Lower leg skin (tissue), 4 donors: ENCODE measurements around the gene CLIC4. TPM values are rescaled to one million over a fixed set of nuclear protein-coding genes. Genes with fewer than 3 reads are reported as not detected.
"Not testable (repeated sequence)": the region's sequence is repeated elsewhere in the genome, so short reads cannot be mapped to it uniquely, and the experiment has no call there.

Experiments used
- DNase-seq, 2 donors: peaks; one replicate each; pipeline ENCODE4 v3.0.0-alpha.2; 2019; ENCODE audit warnings: low spot score in 2 of 2
- H3K4me3 ChIP-seq: fragments of 200-600 bp; sonication (generic); 2 replicates; pipeline ENCODE4 v1.5.1; 2017; ENCODE audit warnings: mild to moderate bottlenecking, low read depth; ENCODE audit not compliant: poor library complexity, severe bottlenecking
- POLR2A ChIP-seq, 2 donors: fragments of 450-650 bp; IDR thresholded peaks; one replicate each; pipeline ENCODE4 v1.6.1; 2016 to 2017; ENCODE audit warnings: antibody characterized with exemption in 2 of 2, mild to moderate bottlenecking in 1 of 2, moderate library complexity in 1 of 2
- WGBS, 2 donors: methylation state at CpG; one replicate each; pipeline ENCODE4 v1.1.5; 2018; 5-methylcytosine and 5-hydroxymethylcytosine counted together
- intact Hi-C: fragments of 100-400 bp; cut with DNase I; formaldehyde crosslinking; loops from one replicate; pipeline ENCODE4 v1.15.0; 2023; ENCODE audit warnings: low total_unique reads
- total RNA-seq, 4 donors: library from RNA; depleted of rRNA; stranded (reverse); fragments of >200 nt; gene quantifications; one replicate each; pipeline ENCODE4 v1.1.0, GENCODE V29; 2016
- TF ChIP-seq, protein P1 (sequence below), 3 donors: fragments of 450-650 bp; IDR thresholded peaks; one replicate each; pipeline ENCODE4 v1.5.1; 2016; ENCODE audit warnings: antibody characterized with exemption in 3 of 3, mild to moderate bottlenecking in 3 of 3, moderate library complexity in 2 of 3

The CLIC4 gene
- total RNA-seq, 4 donors from 2014 or later = 32.0 to 97.3 (median 60.7) TPM

GRCh38 chr1:24890887-24891286 lies 145.6 kb downstream of the CLIC4 start:
- DNase-seq = no peak
- WGBS, 2 donors = 69 to 73% methylated on average over 2 of the region's 2 CpGs
- no peak for TF ChIP-seq POLR2A (IDR thresholded peaks at IDR 0.05)
- TF ChIP-seq, protein P1, sequence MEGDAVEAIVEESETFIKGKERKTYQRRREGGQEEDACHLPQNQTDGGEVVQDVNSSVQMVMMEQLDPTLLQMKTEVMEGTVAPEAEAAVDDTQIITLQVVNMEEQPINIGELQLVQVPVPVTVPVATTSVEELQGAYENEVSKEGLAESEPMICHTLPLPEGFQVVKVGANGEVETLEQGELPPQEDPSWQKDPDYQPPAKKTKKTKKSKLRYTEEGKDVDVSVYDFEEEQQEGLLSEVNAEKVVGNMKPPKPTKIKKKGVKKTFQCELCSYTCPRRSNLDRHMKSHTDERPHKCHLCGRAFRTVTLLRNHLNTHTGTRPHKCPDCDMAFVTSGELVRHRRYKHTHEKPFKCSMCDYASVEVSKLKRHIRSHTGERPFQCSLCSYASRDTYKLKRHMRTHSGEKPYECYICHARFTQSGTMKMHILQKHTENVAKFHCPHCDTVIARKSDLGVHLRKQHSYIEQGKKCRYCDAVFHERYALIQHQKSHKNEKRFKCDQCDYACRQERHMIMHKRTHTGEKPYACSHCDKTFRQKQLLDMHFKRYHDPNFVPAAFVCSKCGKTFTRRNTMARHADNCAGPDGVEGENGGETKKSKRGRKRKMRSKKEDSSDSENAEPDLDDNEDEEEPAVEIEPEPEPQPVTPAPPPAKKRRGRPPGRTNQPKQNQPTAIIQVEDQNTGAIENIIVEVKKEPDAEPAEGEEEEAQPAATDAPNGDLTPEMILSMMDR (IDR thresholded peaks at IDR 0.05) = no peak
- intact Hi-C loops = no loop called here
- no peak overlapping the region for H3K4me3 ChIP-seq

- DNase-seq, H3K4me3 ChIP-seq, intact Hi-C loops: not testable (repeated sequence)
- 62 to 72% methylated on average over 1 of the region's 1 CpG for WGBS, 2 donors
Measured at GRCh38 chr1:24891367-24891766, 146.1 kb downstream of the CLIC4 start.

DNA sequence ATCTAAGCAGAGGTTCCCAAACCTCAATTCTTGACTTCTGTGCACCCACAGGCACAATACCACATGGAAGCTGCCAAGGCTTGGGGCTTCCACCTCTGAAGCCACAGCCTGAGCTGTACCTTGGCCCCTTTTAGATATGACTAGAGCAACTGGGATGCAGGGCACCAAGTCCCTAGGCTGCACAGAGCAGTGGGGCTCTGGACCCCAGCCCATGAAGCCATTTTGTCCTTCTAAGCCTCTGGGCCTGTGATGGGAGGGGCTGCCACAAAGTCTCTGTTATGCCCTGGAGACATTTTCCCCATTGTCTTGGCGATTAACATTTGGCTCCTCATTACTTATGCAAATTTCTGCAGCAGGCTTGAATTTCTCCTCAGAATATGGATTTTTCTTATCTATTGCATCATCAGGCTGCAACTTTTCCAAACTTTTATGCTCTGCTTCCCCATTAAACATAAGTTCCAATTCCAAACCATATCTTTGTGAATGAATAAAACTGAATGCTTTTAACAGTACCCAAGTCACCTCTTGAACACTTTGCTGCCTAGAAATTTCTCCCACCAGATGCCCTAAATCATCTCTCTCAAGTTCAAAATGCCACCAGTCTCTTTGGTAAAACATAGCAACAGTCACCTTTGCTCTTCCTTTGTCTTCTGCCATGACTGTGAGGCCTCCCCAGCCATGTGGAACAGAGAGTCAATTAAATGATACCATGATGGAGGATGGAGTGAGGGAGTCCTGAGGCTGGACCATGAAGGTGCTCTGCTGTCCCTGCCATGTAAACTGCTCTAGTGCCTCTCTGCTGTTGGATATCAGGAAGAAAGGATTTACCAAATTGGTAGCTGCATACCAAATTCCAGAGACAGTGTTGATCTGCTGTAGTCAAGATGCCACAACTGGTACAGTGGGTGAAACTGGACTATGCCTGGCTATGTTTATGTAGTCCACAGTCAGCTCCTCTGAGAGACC lies 147.2 kb downstream of the CLIC4 start:
- intact Hi-C loops = no loop called here
- peak in 1 of 2 donors; percentile 58 for DNase-seq
- H3K4me3 ChIP-seq = no peak overlapping the region
- 73 to 86% methylated on average over 1 of the region's 1 CpG for WGBS, 2 donors
- no peak for TF ChIP-seq POLR2A (IDR thresholded peaks at IDR 0.05)
- TF ChIP-seq, protein P1 (IDR thresholded peaks at IDR 0.05) = no peak

GRCh38 chr1:24893431-24893830 lies 148.2 kb downstream of the CLIC4 start:
- TF ChIP-seq, protein P1 (IDR thresholded peaks at IDR 0.05) = no peak
- no peak for TF ChIP-seq POLR2A (IDR thresholded peaks at IDR 0.05)
- peak in 1 of 2 donors; percentile 13 for DNase-seq
- WGBS, 2 donors = 92% methylated on average over 3 of the region's 3 CpGs
- intact Hi-C loops = no loop called here
- no peak overlapping the region for H3K4me3 ChIP-seq

Other genes with a start within 250 kb of the CLIC4 start
- gene RCAN3, start 242.6 kb upstream of the CLIC4 start, total RNA-seq = 10 to 100 TPM; 24.0 to 38.0 (median 29.4) TPM
- gene NCMAP, start 189.4 kb upstream of the CLIC4 start, total RNA-seq = 1 to 10 TPM in 1 of 4 donors, under 1 TPM in 3; 0.21 to 1.3 (median 0.60) TPM
- gene SRRM1, start 102.1 kb upstream of the CLIC4 start, total RNA-seq = 100 to 1,000 TPM in 1 of 4 donors, 10 to 100 TPM in 3; 53.3 to 118 (median 83.3) TPM
- gene RUNX3, start 184.8 kb downstream of the CLIC4 start, total RNA-seq = 10 to 100 TPM in 3 of 4 donors, 1 to 10 TPM in 1; 6.1 to 24.4 (median 19.8) TPM